ENCODE data around the gene CTSZ. TPM values are rescaled to one million over a fixed set of nuclear protein-coding genes. Genes with fewer than 3 reads are reported as not detected.

Gene CTSZ
- polyA plus RNA-seq, 3 donors: 62.6 to 755 (median 86.4) TPM

- intact Hi-C loops (cut with micrococcal nuclease): loop anchor here in 1 of 2 donors (5.0 kb wide), 1 partner anchor 36 kb away; no protein-coding TSS in a partner anchor
- Histone ChIP-seq H3K4me1 (ENCODE audit: control insufficient read depth in 1 of 2, insufficient read depth in 2 of 2, low read length in 2 of 2) (peaks cover 0 to 3% of the 10 kb centered on the region in 2 donors), H3K36me3 (replicated peaks in 1 of 2; ENCODE audit: control insufficient read depth in 1 of 2, insufficient read depth in 2 of 2, low read length in 2 of 2) (peaks cover 85 to 100% of the 10 kb centered on the region in 2 donors), H3K79me2 (ENCODE audit: insufficient read depth, low read length) (peaks cover 16% of the 10 kb centered on the region), H3K9me3 (replicated peaks in 1 of 2; ENCODE audit: control insufficient read depth in 1 of 2, insufficient read depth in 1 of 2, low read length in 2 of 2) (no peaks in the 10 kb centered on the region), H3K27ac (ENCODE audit: low read depth in 1 of 2, low read length in 2 of 2) (peak overlapping the region in 1 of 2 donors; percentile 52), H3K4me3 (replicated peaks in 1 of 3; ENCODE audit: low read depth in 2 of 3, low read length in 3 of 3) (no peak overlapping the region), H2AFZ (ENCODE audit: insufficient read depth, low read depth, low read length, poor library complexity, severe bottlenecking) (no peak overlapping the region), H3K4me2 (replicated peaks; ENCODE audit: extremely low read depth, low read length, poor library complexity, severe bottlenecking) (no peak overlapping the region), H3K9ac (ENCODE audit: insufficient read depth, low read length, poor library complexity, severe bottlenecking) (no peak overlapping the region), H3K27me3 (ENCODE audit: control insufficient read depth in 2 of 2, insufficient read depth in 2 of 2, low read length in 2 of 2) (no peaks in the 10 kb centered on the region), H4K20me1 (ENCODE audit: insufficient read depth, low read length) (peaks cover 98% of the 10 kb centered on the region)
- Mint-ChIP-seq H3K27ac (peak overlapping the region in 4 of 7 donors; percentile 6 to 75 (median 50)), H3K9me3 (no peaks in the 10 kb centered on the region), H3K36me3 (peaks cover 86 to 93% of the 10 kb centered on the region in 2 donors), H3K4me3 (no peak overlapping the region), H3K27me3 (ENCODE audit: low read depth in 3 of 3) (peaks cover 0 to 4% (median 0%) of the 10 kb centered on the region in 3 donors), H3K4me1 (peaks cover 6% of the 10 kb centered on the region)
- TF ChIP-seq CTCF (IDR thresholded peaks at IDR 0.05): no peak
- DNase-seq: no peak
- WGBS (ENCODE audit: insufficient coverage): 97% methylated on average over 9 of the region's 14 CpGs
Observed at GRCh38 chr20:58990651-58991445, 16.2 kb downstream of the CTSZ start.

- Histone ChIP-seq H3K36me3 (replicated peaks in 1 of 2; ENCODE audit: control insufficient read depth in 1 of 2, insufficient read depth in 2 of 2, low read length in 2 of 2) (peaks cover 70 to 87% of the 10 kb centered on the region in 2 donors), H2AFZ (ENCODE audit: insufficient read depth, low read depth, low read length, poor library complexity, severe bottlenecking) (no peak overlapping the region), H3K4me2 (replicated peaks; ENCODE audit: extremely low read depth, low read length, poor library complexity, severe bottlenecking) (no peak overlapping the region), H3K9me3 (replicated peaks in 1 of 2; ENCODE audit: control insufficient read depth in 1 of 2, insufficient read depth in 1 of 2, low read length in 2 of 2) (no peaks in the 10 kb centered on the region), H4K20me1 (ENCODE audit: insufficient read depth, low read length) (peaks cover 98% of the 10 kb centered on the region), H3K4me3 (replicated peaks in 1 of 3; ENCODE audit: low read depth in 2 of 3, low read length in 3 of 3) (no peak overlapping the region), H3K79me2 (ENCODE audit: insufficient read depth, low read length) (peaks cover 27% of the 10 kb centered on the region), H3K9ac (ENCODE audit: insufficient read depth, low read length, poor library complexity, severe bottlenecking) (no peak overlapping the region), H3K27me3 (ENCODE audit: control insufficient read depth in 2 of 2, insufficient read depth in 2 of 2, low read length in 2 of 2) (no peaks in the 10 kb centered on the region), H3K27ac (ENCODE audit: low read depth in 1 of 2, low read length in 2 of 2) (no peak overlapping the region), H3K4me1 (ENCODE audit: control insufficient read depth in 1 of 2, insufficient read depth in 2 of 2, low read length in 2 of 2) (peaks cover 0 to under 1% of the 10 kb centered on the region in 2 donors)
- DNase-seq: no peak
- Mint-ChIP-seq H3K4me1 (peaks cover 8% of the 10 kb centered on the region), H3K4me3 (no peak overlapping the region), H3K9me3 (no peaks in the 10 kb centered on the region), H3K27ac (peak overlapping the region in 3 of 7 donors; percentile 33 to 61 (median 42)), H3K27me3 (ENCODE audit: low read depth in 3 of 3) (peaks cover 0 to 4% (median 0%) of the 10 kb centered on the region in 3 donors), H3K36me3 (peaks cover 73 to 77% of the 10 kb centered on the region in 2 donors)
- no peak for TF ChIP-seq CTCF (IDR thresholded peaks at IDR 0.05)
- intact Hi-C loops (cut with micrococcal nuclease): loop anchor here in 1 of 2 donors (10.0 kb wide), 1 partner anchor 46 kb away; the partner anchor contains the start of gene ATP5F1E
- 100% methylated on average over 2 of the region's 10 CpGs for WGBS (ENCODE audit: insufficient coverage)
Observed at GRCh38 chr20:58989196-58989595, 17.9 kb downstream of the CTSZ start.

All from CD14-positive monocyte (primary cell).